Chondrocyte (in vitro differentiated cells): ENCODE results near the gene CPZ. TPM values are rescaled to one million over a fixed set of nuclear protein-coding genes. Genes with fewer than 3 reads are reported as not detected.

ENCODE experiments used
- DNase-seq: peaks from one replicate; pipeline ENCODE4 v3.0.0; 2021; ENCODE audit warnings: mixed read lengths, low spot score
- H3K27ac Mint-ChIP-seq: one replicate; pipeline ENCODE4 v1.8.0; 2021; ENCODE audit warnings: mild to moderate bottlenecking, moderate library complexity, mixed read lengths; ENCODE audit not compliant: unreplicated experiment
- H3K27me3 Mint-ChIP-seq: 2 replicates; pipeline ENCODE4 v1.8.0; 2021; ENCODE audit warnings: low read depth, mixed read lengths
- H3K36me3 Mint-ChIP-seq: 2 replicates; pipeline ENCODE4 v1.8.0; 2021; ENCODE audit warnings: low read depth, mixed read lengths
- H3K4me1 Mint-ChIP-seq: 2 replicates; pipeline ENCODE4 v1.8.0; 2021; ENCODE audit warnings: low read depth, mild to moderate bottlenecking, mixed read lengths
- H3K4me3 Mint-ChIP-seq: one replicate; pipeline ENCODE4 v1.8.0; 2021; ENCODE audit warnings: mild to moderate bottlenecking, moderate library complexity, mixed read lengths; ENCODE audit not compliant: unreplicated experiment
- H3K9me3 Mint-ChIP-seq: 2 replicates; pipeline ENCODE4 v1.8.0; 2021; ENCODE audit warnings: low read depth, mixed read lengths
- total RNA-seq: library from RNA; stranded (reverse); gene quantifications from 3 replicates; pipeline ENCODE4 v1.2.1, GENCODE V29; 2021
- TF ChIP-seq, protein P1 (sequence below): fragments of 200-600 bp; sonication (generic); IDR thresholded peaks from 2 replicates; pipeline ENCODE4 v1.5.0; 2021; ENCODE audit warnings: antibody characterized with exemption, mild to moderate bottlenecking, moderate library complexity

CPZ gene
- total RNA-seq, 1 donor from 2014 or later = 9.5 TPM

DNA sequence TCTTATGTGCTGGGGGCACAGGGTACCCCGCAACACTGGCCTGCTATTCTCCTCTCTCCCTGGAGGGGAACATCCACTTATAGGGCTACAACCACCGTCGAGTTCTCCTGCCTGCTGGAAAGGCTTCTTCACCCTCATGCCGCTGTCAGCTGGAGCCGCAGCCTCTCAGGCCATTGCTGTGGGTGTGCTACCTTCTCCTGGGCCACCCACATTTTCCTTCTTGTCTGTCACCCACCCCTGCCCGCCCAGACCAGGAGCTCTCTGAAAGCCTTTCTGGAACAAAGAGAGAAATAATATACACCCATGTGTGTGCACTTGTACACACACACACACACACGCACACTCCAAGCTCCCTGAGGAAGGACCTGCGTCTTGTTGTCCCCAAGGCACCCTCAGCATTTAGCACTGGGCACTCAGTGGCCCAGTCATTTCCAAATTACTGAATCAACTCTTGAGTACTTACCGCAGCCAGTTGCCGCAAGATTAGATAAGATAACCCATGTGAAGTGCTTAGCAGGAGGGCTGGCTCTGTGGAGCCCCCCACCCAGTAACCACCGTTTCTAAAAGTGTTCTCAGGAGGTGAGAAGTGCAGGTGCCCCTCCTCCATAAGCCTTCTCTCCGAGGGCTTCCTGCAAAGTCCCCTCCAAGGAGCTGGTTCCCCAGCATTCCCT lies 50.2 kb downstream of the CPZ start:
- Mint-ChIP-seq H3K27me3 (peaks cover 27% of the 10 kb centered on the region), H3K4me1 (no peaks in the 10 kb centered on the region), H3K4me3 (no peak overlapping the region), H3K36me3 (no peaks in the 10 kb centered on the region), H3K27ac (no peak overlapping the region), H3K9me3 (no peaks in the 10 kb centered on the region)
- TF ChIP-seq, protein P1, sequence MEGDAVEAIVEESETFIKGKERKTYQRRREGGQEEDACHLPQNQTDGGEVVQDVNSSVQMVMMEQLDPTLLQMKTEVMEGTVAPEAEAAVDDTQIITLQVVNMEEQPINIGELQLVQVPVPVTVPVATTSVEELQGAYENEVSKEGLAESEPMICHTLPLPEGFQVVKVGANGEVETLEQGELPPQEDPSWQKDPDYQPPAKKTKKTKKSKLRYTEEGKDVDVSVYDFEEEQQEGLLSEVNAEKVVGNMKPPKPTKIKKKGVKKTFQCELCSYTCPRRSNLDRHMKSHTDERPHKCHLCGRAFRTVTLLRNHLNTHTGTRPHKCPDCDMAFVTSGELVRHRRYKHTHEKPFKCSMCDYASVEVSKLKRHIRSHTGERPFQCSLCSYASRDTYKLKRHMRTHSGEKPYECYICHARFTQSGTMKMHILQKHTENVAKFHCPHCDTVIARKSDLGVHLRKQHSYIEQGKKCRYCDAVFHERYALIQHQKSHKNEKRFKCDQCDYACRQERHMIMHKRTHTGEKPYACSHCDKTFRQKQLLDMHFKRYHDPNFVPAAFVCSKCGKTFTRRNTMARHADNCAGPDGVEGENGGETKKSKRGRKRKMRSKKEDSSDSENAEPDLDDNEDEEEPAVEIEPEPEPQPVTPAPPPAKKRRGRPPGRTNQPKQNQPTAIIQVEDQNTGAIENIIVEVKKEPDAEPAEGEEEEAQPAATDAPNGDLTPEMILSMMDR = no peak
- peak; percentile 19 for DNase-seq

DNA sequence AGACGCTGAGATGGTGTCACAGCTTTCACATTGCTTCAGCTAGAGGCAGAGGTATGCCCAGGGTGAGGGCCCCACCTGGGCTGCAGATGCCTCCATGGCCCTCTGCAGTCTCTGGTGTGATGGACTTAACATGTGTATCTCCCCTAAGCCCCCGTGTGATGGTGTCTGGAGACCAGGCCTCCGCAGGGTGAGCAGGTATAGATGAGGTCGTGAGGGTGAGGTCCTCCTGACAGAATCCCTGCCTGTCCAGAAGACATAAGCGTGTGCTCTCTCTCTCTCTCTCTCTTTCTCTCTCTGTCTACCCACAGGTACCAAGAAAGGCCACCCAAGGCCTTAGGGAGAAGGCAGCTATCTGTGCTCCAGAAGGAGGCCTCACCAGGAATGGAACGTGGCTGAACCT lies 50.9 kb downstream of the CPZ start:
- TF ChIP-seq, protein P1 = no peak
- H3K27me3 Mint-ChIP-seq = peaks cover 26% of the 10 kb centered on the region
- peak; percentile 41 for DNase-seq
- H3K36me3 Mint-ChIP-seq = no peaks in the 10 kb centered on the region
- H3K4me3 Mint-ChIP-seq = no peak overlapping the region
- no peaks in the 10 kb centered on the region for H3K4me1 Mint-ChIP-seq
- no peaks in the 10 kb centered on the region for H3K9me3 Mint-ChIP-seq
- H3K27ac Mint-ChIP-seq = no peak overlapping the region

DNA sequence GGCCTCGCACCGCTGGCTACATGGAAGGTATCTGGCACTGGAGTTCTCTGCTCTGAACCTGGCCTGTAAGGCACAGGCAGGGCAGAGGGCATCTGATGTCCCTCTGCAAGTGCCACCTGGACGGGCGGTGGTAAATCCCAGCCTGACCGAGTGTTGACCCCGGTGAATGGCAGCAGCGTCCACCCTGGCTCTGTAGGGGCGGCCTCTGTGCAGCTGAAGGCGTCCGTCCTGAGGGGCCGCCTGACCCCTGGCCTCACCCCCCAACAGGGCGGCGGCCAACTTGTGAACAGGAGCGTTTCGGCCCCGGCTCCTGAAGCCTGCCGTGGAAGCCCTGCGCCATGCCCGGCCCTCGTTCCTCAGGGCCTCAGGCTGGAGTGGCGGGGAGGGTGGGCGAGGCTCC lies 51.4 kb downstream of the CPZ start:
- Mint-ChIP-seq H3K36me3 (no peaks in the 10 kb centered on the region), H3K9me3 (no peaks in the 10 kb centered on the region), H3K27me3 (peaks cover 25% of the 10 kb centered on the region), H3K4me1 (no peaks in the 10 kb centered on the region), H3K4me3 (no peak overlapping the region), H3K27ac (no peak overlapping the region)
- DNase-seq = peak; percentile 89
- TF ChIP-seq, protein P1 = no peak

DNA sequence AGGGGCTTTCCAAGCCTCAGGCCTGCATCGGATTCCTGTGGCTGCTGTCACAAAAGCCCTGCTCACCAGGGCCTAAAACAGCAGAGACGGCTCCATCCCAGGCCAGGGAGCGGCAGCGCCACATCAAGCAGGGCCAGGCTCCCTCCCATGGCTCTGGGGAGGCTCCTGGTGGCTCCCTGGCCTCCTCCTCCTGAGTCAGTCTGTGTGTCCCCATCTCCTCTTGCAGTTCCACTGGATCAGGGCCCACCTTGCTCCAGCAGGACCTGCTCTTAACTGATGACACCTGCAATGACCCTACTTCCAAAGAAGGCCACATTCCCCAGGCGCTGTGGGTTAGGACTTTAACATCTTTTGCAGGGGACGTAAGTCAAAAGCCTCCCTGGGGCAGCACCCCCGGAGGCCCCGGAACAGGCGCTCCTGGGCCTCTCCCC lies 51.9 kb downstream of the CPZ start:
- peak; percentile 53 for DNase-seq
- peaks cover 25% of the 10 kb centered on the region for H3K27me3 Mint-ChIP-seq
- H3K4me3 Mint-ChIP-seq = no peak overlapping the region
- no peaks in the 10 kb centered on the region for H3K9me3 Mint-ChIP-seq
- no peak overlapping the region for H3K27ac Mint-ChIP-seq
- H3K4me1 Mint-ChIP-seq = no peaks in the 10 kb centered on the region
- TF ChIP-seq, protein P1 = no peak
- no peaks in the 10 kb centered on the region for H3K36me3 Mint-ChIP-seq

DNA sequence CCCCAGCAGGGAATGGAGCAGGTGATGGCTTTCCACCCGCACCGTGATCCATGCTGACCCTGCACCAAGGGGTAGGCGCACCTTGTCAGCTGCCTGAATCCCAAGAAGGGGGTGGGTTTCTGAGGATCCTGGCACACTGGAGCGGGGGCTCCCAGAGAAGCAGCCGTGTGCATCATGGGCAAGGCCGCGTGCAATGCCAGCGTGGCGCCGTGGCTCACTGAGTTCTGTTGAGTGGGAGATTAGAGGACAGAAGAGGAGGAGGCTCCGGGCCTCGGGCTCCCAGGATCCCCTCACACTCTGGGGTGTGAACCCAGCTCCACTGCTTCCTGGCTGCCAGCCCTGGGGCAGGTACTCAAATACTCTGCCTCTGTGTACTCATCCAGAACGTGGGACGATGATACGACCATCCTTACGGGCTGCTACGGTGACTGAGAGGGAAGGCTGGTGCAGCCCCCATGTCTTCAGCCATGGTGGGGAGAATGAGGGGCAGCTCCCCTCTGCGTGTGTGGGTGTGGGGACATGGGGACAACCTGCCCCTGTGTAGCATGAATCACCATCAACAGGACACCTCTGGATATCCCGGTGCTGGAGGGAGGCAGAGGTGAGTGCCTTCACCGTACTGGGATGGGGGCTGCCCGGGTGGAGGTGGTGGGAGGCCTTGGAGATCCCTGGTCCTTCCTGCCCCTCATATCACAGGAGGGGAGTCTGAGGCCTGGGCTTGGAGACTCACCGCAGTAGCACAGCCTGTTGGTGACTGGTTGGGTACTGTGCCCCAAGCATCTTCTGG lies 52.6 kb downstream of the CPZ start:
- no peak overlapping the region for H3K27ac Mint-ChIP-seq
- H3K9me3 Mint-ChIP-seq = no peaks in the 10 kb centered on the region
- TF ChIP-seq, protein P1 = no peak
- peaks cover 27% of the 10 kb centered on the region for H3K27me3 Mint-ChIP-seq
- DNase-seq = peak; percentile 83
- no peaks in the 10 kb centered on the region for H3K36me3 Mint-ChIP-seq
- no peaks in the 10 kb centered on the region for H3K4me1 Mint-ChIP-seq
- H3K4me3 Mint-ChIP-seq = no peak overlapping the region
